Left colon (tissue), 2 donors: Measurements from ENCODE around the gene AP1M1. TPM values are rescaled to one million over a fixed set of nuclear protein-coding genes. Genes with fewer than 3 reads are reported as not detected.
A peak's percentile ranks its signal among the peaks of the same experiment; 100 is the strongest.

Experiments used
- ATAC-seq: fragments of 200-7000 bp; cut with Tn5 transposase; one replicate; pipeline ENCODE4 v1.9.1; 2020; ENCODE audit warnings: mild to moderate bottlenecking, moderate library complexity
- DNase-seq, 2 donors: peaks; one replicate each; pipeline ENCODE4 v3.0.0-alpha.2; 2020
- intact Hi-C, 2 donors: fragments of 100-400 bp; cut with DNase I in 1 of 2; cut with micrococcal nuclease in 1 of 2; formaldehyde crosslinking; loops; one replicate each; pipeline versions ENCODE4 v1.11.2 to v1.14.0; 2022; cut with DNase I, micrococcal nuclease
- total RNA-seq, 2 donors: library from RNA; stranded (reverse); fragmentation: NEBNext Ultra II Directional; extraction: Animal tissue kit (Norgen Biotek cat#: 25700); gene quantifications; one replicate each; pipeline ENCODE4 v1.2.1, GENCODE V29; 2021
- donor health status: DM: no; HTN: no; CAD: no.
- donor health status: DM: yes; HTN: yes; CAD: no.

AP1M1 gene
- total RNA-seq, 2 donors from 2014 or later: 22.2 to 26.5 TPM

DNA sequence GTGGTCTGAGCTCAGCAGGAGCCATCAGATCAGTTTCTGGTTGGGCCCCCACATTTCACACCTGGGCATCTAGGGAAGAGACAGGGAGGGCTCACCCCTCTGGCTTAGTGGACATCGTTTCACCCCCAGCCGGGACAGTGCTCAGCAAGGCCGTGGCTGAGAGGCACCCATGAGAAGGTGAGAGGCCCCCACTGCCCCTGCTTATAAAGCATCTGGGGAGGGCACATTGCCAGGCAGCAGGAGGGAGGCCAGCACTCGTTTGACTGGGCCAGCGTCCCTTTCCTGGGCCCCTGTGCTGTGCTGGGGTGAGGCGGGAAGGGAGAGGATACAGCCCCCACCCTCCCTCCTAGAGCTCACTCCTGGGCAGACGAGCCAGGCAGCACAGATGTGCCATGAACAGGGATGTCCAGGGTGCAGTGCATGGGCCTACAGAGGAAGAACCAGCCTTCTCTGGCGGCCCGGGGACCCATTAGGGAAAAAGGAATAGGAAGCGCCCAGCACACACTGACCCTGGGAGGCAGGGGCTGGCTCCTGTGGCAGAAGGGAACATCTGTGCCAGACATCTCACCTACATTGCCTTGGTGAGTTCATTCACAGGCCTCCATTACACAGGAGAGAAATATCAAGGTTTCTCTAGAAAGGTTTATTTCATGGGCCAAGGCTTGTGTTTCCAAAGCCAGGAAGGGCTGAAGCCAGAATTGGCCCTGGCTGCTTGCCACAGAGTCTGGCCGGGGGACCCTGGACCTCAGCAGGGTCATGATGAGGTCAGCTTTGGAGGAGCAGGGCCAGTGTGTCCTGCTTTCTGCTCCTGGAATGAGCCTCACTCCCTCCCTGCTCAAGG is 7.7 kb downstream of the AP1M1 start:
- ATAC-seq: no peak
- intact Hi-C loops: no loop called here
- peak in 1 of 2 donors; percentile 2 for DNase-seq

DNA sequence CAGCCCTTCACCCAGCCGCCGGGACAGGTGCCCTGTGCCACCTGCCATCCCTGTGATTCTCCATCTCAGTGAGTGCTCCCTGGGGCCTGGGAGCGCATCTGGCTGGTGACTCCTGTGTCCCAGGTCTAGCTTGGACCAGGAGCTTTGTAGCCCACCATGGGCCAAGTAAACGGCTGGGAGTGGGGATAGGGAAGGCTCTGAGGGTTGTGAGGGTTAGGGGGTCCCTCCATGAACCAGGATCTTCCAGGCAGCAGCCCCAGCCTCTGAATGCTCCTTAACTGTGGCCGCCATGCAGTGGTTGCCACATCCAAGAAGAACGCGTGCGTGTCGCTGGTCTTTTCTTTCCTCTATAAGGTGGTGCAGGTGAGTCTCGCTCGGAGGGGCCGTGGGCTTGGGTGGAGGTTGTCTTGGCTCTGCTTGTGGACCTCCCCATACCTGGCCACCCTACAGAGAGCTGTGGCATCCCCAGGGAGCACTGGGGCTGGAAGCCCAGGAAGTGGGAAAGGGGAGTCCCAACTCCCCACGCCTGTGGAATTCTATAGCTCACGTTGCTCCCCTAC is 8.4 kb downstream of the AP1M1 start:
- intact Hi-C loops: no loop called here
- DNase-seq (peak in 1 of 2 donors; percentile 7), ATAC-seq (no peak)

- DNase-seq (no peak), ATAC-seq (no peak)
- intact Hi-C loops: no loop called here
Measured at GRCh38 chr19:16206637-16207036, 8.9 kb downstream of the AP1M1 start.

DNA sequence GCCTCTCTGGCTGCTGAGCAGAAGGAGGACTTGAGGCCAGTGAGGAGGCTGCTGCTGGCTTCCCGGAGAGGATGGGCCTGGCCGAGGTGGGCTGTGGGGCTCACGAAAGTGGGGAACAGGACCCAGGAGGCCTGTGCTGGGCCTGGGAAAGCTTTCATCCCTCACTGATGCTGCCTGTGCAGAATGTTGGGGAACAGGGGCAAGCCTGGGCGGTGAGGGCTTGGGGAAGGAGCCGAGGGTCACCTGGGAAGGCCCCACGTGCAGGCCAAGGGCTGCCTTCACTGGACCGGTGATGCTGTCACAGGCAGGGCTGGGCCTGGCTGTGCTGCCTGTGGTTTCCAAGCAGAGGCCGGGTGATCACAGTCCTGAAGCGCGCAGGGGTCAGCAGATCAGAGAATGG is 9.4 kb downstream of the AP1M1 start:
- peak in 1 of 2 donors; percentile 20 for DNase-seq
- intact Hi-C loops: no loop called here
- no peak for ATAC-seq

DNA sequence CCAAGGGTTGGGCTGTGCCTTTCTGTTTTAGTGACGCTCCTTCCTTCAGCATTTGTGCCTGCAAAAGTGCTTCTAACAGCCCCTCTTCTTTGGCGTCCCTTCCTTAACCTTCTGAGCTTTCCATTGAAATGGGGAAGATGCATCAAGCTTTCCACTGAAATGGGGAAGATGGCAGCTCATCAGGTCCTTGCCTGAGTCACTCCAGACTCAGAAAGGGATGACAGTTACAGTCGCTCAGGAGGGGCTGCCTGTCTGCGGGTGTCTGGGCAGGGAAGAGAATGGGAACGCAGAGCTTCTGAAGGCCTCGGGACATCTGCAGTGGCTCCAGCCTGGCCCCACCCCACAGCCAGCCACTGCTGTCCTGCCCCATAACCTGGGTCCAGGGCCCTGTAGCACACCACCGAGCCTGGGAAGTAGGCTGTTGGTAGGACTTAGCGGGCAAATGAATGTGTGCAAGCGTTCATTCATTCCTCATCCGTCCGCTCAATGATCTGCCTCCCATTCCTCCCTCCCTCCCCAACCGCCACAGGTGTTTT is 9.8 kb downstream of the AP1M1 start:
- DNase-seq (no peak), ATAC-seq (no peak)
- intact Hi-C loops: no loop called here

DNA sequence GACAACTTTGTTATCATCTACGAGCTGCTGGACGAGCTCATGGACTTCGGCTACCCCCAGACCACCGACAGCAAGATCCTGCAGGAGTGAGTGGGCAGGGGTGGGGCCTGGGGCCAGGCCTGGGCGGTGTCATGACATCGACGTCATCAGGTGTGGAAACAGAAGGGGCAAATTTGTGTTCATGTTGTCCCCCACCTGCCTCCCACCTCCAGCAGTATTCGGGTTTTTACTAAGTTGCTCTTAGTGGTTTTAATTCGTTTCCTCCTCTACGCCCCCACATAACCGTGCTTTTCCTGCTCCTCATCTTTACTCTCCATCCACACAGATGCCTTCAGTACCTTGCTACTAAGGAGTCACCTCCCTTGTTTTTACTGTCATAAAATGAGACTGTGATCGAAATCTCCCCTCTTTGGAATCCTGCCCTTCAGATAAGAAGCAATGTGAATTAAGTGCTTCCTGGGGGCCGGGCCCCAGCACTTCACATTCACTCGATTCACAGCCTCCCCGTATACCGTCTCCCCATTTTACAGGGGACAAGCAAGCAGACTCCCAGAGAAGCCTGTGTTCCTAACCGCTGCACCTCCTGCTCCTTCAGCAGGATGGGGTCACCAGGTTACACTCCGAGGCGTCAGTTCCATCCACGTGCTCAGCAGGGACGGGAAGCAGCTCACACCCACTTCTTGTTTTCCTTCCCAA is 10.5 kb downstream of the AP1M1 start:
- ATAC-seq (no peak), DNase-seq (no peak)
- intact Hi-C loops: no loop called here

- no peak for ATAC-seq
- DNase-seq: no peak
- intact Hi-C loops: no loop called here
Measured at GRCh38 chr19:16208847-16209665, 11.3 kb downstream of the AP1M1 start.

DNA sequence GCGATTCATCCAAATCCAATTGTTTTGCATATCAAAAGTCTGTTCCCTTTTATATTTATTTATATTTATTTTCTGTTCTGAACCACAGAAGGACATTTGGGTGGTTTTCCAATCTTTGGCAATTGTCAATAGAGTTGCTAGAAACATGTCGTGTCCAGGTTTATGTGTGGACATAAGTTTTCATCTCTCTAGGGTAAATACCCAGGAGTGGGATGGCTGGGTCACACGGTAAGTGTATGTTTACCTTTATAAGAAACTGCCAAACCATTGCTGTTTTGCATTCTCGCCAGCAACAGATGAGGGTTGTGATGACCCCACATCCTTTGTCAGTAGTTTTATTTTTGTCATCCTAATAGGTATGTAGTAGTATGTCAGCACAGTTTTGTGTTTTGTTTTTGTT is 12.5 kb downstream of the AP1M1 start:
- DNase-seq (no peak), ATAC-seq (no peak)
- intact Hi-C loops: no loop called here

- ATAC-seq (no peak), DNase-seq (no peak)
- intact Hi-C loops: no loop called here
Measured at GRCh38 chr19:16213076-16213475, 15.4 kb downstream of the AP1M1 start.

- DNase-seq (no peak), ATAC-seq (no peak)
- intact Hi-C loops: no loop called here
Measured at GRCh38 chr19:16216744-16217670, 19.3 kb downstream of the AP1M1 start.

- intact Hi-C loops: no loop called here
- no peak for DNase-seq
- ATAC-seq: no peak
Measured at GRCh38 chr19:16217716-16218451, 20.2 kb downstream of the AP1M1 start.

- intact Hi-C loops: no loop called here
- ATAC-seq: no peak
- no peak for DNase-seq
Measured at GRCh38 chr19:16218851-16219250, 21.1 kb downstream of the AP1M1 start.

GRCh38 chr19:16222806-16223205 is 25.1 kb downstream of the AP1M1 start:
- no peak for ATAC-seq
- intact Hi-C loops: no loop called here
- no peak for DNase-seq

- ATAC-seq: no peak
- DNase-seq: no peak
- intact Hi-C loops: no loop called here
Measured at GRCh38 chr19:16223746-16224145, 26.0 kb downstream of the AP1M1 start.

DNA sequence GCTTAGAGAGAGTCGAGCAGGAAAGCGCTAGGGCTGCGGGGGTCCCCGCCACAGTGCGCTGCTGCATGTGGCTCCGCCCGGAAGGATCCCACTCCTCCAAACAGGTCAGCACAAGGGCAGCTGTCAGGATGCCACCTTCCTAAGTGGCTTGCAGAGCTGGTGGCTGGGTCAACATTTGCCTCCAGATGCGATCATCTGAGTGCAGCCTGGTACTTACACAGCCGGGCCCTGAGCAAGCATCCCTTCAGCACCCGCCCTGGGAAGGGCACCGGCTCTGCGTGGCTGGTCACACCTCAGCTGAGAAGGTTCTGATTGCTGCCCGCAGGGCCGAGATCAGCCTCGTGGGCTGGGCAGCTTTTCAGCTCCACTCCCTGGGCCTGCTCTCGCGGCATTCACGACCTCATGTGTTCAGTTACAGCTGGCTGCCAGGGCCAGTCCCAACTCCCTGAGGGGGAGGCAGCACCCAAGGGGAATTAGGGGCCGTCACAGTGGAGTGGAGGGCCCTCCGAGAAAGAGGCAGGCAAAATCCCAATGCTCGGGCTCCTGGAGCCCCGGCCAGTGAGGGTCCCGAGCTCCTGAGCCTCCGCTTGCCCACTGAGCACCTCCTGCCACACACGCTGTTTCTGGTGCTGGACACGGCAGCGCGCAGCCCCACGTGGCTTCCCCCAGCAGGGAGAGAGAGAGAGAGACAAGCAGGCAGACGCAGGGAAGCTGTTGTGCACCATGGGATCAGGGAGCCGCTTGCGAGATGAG is 26.8 kb downstream of the AP1M1 start:
- DNase-seq: no peak
- intact Hi-C loops: no loop called here
- ATAC-seq: no peak

GRCh38 chr19:16225279-16226183 is 27.8 kb downstream of the AP1M1 start:
- ATAC-seq: no peak
- intact Hi-C loops: no loop called here

More at GRCh38 chr19:16225279-16226183, 27.8 kb downstream of the AP1M1 start:
- DNase-seq: no peak
